ENCODE measurements around the gene KLHL3.

The KLHL3 gene

GRCh38 chr5:137613554-137614265, 122.2 kb downstream of the KLHL3 start:
- H3K27ac ChIP-seq (ENCODE audit: low read depth, low read length) = no peak overlapping the region
- TF ChIP-seq EZH2phosphoT487 (IDR thresholded peaks at IDR 0.05; ENCODE audit: borderline replicate concordance, low read length) (no peak), CTCF (IDR thresholded peaks at IDR 0.05; ENCODE audit: low read depth, low read length, poor library complexity, severe bottlenecking) (no peak)
- H3K4me2 ChIP-seq (ENCODE audit: low read length) = no peak overlapping the region

DNA sequence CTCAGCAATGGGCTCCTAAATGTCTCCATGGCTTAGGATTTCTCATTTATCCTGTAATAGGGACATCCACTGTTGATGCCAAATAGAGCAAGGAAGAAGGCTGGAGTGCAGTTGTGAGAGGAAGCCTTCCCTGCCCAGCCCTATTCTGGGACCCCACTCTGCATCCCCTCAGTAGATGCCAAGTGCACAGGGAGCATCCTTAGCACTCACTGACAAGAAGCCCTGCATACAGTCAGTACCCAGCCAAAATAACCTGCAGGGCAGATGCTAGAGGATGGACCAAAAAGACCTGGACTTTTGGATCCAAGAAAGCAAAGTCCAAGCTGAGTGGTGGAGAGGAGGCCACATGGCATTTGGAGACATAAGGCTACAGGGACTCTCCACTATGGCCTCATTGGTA, 123.3 kb downstream of the KLHL3 start:
- Histone ChIP-seq H3K4me3 (ENCODE audit: low read length) (no peak overlapping the region), H3K9me3 (ENCODE audit: control insufficient read depth, insufficient read depth, low read length) (no peaks in the 10 kb centered on the region), H3K9me2 (replicated peaks; ENCODE audit: control insufficient read depth, low read length) (no peaks in the 10 kb centered on the region), H3K4me2 (ENCODE audit: low read length) (no peak overlapping the region), H3K27ac (ENCODE audit: low read depth, low read length) (no peak overlapping the region), H3F3A (ENCODE audit: control insufficient read depth, insufficient read depth) (no peaks in the 10 kb centered on the region), H3K79me2 (ENCODE audit: control insufficient read depth, low read length) (no peaks in the 10 kb centered on the region), H3K4me1 (ENCODE audit: control insufficient read depth, low read length) (no peaks in the 10 kb centered on the region), H3K36me3 (ENCODE audit: control insufficient read depth, low read length) (no peaks in the 10 kb centered on the region), H3K27me3 (ENCODE audit: control insufficient read depth, low read length) (peaks cover 10% of the 10 kb centered on the region), H4K20me1 (ENCODE audit: control insufficient read depth, insufficient read depth, low read depth, low read length) (no peaks in the 10 kb centered on the region)
- TF ChIP-seq EZH2phosphoT487 (IDR thresholded peaks at IDR 0.05; ENCODE audit: borderline replicate concordance, low read length) (no peak), CTCF (IDR thresholded peaks at IDR 0.05; ENCODE audit: low read depth, low read length, poor library complexity, severe bottlenecking) (no peak)

More at GRCh38 chr5:137613554-137614265, 122.2 kb downstream of the KLHL3 start:
- Histone ChIP-seq H3K9me2 (replicated peaks; ENCODE audit: control insufficient read depth, low read length) (no peaks in the 10 kb centered on the region), H3K4me1 (ENCODE audit: control insufficient read depth, low read length) (no peaks in the 10 kb centered on the region), H3K4me3 (ENCODE audit: low read length) (no peak overlapping the region), H3K9me3 (ENCODE audit: control insufficient read depth, insufficient read depth, low read length) (no peaks in the 10 kb centered on the region), H4K20me1 (ENCODE audit: control insufficient read depth, insufficient read depth, low read depth, low read length) (no peaks in the 10 kb centered on the region), H3K36me3 (ENCODE audit: control insufficient read depth, low read length) (no peaks in the 10 kb centered on the region), H3F3A (ENCODE audit: control insufficient read depth, insufficient read depth) (no peaks in the 10 kb centered on the region), H3K27me3 (ENCODE audit: control insufficient read depth, low read length) (peaks cover 4% of the 10 kb centered on the region; the same call in 1 of the 2 replicates), H3K79me2 (ENCODE audit: control insufficient read depth, low read length) (no peaks in the 10 kb centered on the region)

DNA sequence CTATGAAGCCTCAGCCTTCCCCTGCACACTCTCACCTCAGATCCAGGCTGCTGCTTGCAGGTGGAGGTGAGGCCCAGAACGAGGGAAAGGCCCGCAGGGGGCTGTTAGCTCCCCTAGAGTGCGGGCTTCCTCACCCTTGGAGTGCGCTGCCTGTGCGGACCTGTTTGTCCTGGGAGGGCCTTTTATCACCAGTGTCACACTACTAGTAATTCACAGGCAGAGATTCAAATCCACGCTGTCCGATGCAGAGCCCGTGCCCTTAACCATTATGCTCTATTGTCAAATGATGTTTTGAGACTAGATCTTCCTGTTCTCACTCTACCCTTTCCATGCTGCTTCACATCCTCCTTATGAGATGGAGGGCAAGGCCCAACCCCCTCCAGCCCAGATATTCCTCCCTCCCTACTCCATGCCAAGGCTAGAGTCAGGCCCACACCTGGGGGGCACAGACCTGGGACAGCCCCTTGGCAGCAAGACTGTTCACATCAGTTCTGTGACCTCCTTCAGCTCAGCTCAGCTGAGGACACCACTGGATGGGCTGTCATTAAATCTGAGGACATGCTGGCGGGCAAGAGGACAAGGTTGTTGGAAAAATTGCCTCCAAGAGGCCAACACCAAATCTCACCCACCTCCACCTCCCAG, 124.0 kb downstream of the KLHL3 start:
- Histone ChIP-seq H3K4me1 (ENCODE audit: control insufficient read depth, low read length) (no peaks in the 10 kb centered on the region), H4K20me1 (ENCODE audit: control insufficient read depth, insufficient read depth, low read depth, low read length) (no peaks in the 10 kb centered on the region)
- TF ChIP-seq EZH2phosphoT487 (IDR thresholded peaks at IDR 0.05; ENCODE audit: borderline replicate concordance, low read length) = no peak
- no peak for TF ChIP-seq CTCF (IDR thresholded peaks at IDR 0.05; ENCODE audit: low read depth, low read length, poor library complexity, severe bottlenecking)

More for the DNA sequence above, 124.0 kb downstream of the KLHL3 start:
- Histone ChIP-seq H3K27me3 (ENCODE audit: control insufficient read depth, low read length) (peaks cover 17% of the 10 kb centered on the region), H3K9me2 (replicated peaks; ENCODE audit: control insufficient read depth, low read length) (no peaks in the 10 kb centered on the region), H3K4me3 (ENCODE audit: low read length) (no peak overlapping the region), H3K36me3 (ENCODE audit: control insufficient read depth, low read length) (no peaks in the 10 kb centered on the region), H3F3A (ENCODE audit: control insufficient read depth, insufficient read depth) (no peaks in the 10 kb centered on the region), H3K4me2 (ENCODE audit: low read length) (no peak overlapping the region), H3K79me2 (ENCODE audit: control insufficient read depth, low read length) (no peaks in the 10 kb centered on the region), H3K27ac (ENCODE audit: low read depth, low read length) (no peak overlapping the region), H3K9me3 (ENCODE audit: control insufficient read depth, insufficient read depth, low read length) (no peaks in the 10 kb centered on the region)
